Measurements from ENCODE around the gene DGKD. TPM values are rescaled to one million over a fixed set of nuclear protein-coding genes. Genes with fewer than 3 reads are reported as not detected.

Gene DGKD
- polyA plus RNA-seq, 3 donors, result 14.5 to 67.5 (median 16.6) TPM

DNA sequence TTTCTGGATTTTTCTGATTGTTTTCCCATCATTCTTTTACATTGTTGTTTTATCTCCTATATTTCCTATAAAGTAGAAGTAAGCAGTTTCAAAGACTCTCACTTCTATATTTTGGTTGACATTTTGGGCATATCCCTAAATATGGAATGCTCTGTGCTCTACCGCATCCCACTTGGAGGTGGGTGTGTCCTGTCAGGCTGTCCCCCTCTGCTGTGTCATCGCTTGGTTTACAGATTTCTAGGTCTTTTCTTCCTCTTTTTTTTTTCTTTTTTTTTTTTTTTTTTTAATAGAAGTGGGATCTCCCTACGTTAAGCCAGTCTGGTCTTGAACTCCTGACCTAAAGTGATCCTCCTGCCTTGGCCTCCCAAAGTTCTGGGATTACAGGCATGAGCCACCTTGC is 13.3 kb downstream of the DGKD start:
- H3K4me1 ChIP-seq (ENCODE audit: control insufficient read depth in 1 of 2, insufficient read depth in 2 of 2, low read length in 2 of 2), result peaks cover 26 to 42% of the 10 kb centered on the region in 2 donors
- intact Hi-C loops (cut with micrococcal nuclease), result no loop called here
- H3K4me3 Mint-ChIP-seq, result peak overlapping the region in 1 of 2 donors; percentile 40
- TF ChIP-seq, protein P1, sequence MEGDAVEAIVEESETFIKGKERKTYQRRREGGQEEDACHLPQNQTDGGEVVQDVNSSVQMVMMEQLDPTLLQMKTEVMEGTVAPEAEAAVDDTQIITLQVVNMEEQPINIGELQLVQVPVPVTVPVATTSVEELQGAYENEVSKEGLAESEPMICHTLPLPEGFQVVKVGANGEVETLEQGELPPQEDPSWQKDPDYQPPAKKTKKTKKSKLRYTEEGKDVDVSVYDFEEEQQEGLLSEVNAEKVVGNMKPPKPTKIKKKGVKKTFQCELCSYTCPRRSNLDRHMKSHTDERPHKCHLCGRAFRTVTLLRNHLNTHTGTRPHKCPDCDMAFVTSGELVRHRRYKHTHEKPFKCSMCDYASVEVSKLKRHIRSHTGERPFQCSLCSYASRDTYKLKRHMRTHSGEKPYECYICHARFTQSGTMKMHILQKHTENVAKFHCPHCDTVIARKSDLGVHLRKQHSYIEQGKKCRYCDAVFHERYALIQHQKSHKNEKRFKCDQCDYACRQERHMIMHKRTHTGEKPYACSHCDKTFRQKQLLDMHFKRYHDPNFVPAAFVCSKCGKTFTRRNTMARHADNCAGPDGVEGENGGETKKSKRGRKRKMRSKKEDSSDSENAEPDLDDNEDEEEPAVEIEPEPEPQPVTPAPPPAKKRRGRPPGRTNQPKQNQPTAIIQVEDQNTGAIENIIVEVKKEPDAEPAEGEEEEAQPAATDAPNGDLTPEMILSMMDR (IDR thresholded peaks at IDR 0.05), result no peak
- DNase-seq, result peak in 2 of 3 donors; percentile 55 to 68
- H3K9me3 Mint-ChIP-seq, result peaks cover 0 to 2% (median 0%) of the 10 kb centered on the region in 7 donors
- peaks cover 6 to 28% of the 10 kb centered on the region in 2 donors for H3K36me3 ChIP-seq (replicated peaks in 1 of 2; ENCODE audit: control insufficient read depth in 1 of 2, insufficient read depth in 2 of 2, low read length in 2 of 2)
- H3K27me3 ChIP-seq (ENCODE audit: control insufficient read depth in 2 of 2, insufficient read depth in 2 of 2, low read length in 2 of 2), result no peaks in the 10 kb centered on the region
- peak overlapping the region; percentile 37 to 80 (median 74) for H3K27ac Mint-ChIP-seq
- peaks cover 0 to 2% (median 0%) of the 10 kb centered on the region in 3 donors for H3K27me3 Mint-ChIP-seq (ENCODE audit: low read depth in 3 of 3)
- no peak overlapping the region for H3K9ac ChIP-seq (ENCODE audit: insufficient read depth, low read length, poor library complexity, severe bottlenecking)
- no peak overlapping the region for H3K4me3 ChIP-seq (replicated peaks in 1 of 3; ENCODE audit: low read depth in 2 of 3, low read length in 3 of 3)
- peaks cover 19 to 60% of the 10 kb centered on the region in 2 donors for H3K36me3 Mint-ChIP-seq
- H3K79me2 ChIP-seq (ENCODE audit: insufficient read depth, low read length), result peaks cover 100% of the 10 kb centered on the region
- no peaks in the 10 kb centered on the region for H3K9me3 ChIP-seq (replicated peaks in 1 of 2; ENCODE audit: control insufficient read depth in 1 of 2, insufficient read depth in 1 of 2, low read length in 2 of 2)
- H2AFZ ChIP-seq (ENCODE audit: insufficient read depth, low read depth, low read length, poor library complexity, severe bottlenecking), result no peak overlapping the region
- peak overlapping the region in 1 of 2 donors; percentile 45 for H3K27ac ChIP-seq (ENCODE audit: low read depth in 1 of 2, low read length in 2 of 2)
- no CpG with 5 or more reads among the region's 3 CpGs for WGBS (ENCODE audit: insufficient coverage)
- H3K4me2 ChIP-seq (replicated peaks; ENCODE audit: extremely low read depth, low read length, poor library complexity, severe bottlenecking), result no peak overlapping the region
- peaks cover 72% of the 10 kb centered on the region for H4K20me1 ChIP-seq (ENCODE audit: insufficient read depth, low read length)
- peaks cover 54% of the 10 kb centered on the region for H3K4me1 Mint-ChIP-seq

DNA sequence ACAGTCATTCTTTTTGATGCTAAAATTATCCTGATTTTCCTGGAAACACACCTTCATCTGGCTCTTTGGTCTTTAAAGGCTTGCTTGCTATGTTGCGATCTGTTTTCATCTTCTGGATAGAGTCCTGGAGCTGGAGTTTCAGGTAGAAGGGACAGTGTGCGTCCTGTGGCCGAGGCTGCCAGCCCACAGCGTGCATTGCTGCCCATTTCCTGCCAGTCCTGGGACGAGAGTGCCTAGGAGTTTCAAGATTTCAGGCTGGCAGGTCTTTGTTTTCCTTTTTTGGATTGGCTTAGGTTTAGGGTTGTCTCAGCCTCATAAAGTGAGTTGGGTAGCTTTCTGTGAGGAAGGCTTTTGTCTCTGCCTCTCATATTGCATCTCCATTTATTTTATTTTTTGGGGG is 14.5 kb downstream of the DGKD start:
- 74% methylated on average over 5 of the region's 5 CpGs for WGBS (ENCODE audit: insufficient coverage)
- Histone ChIP-seq H3K36me3 (replicated peaks in 1 of 2; ENCODE audit: control insufficient read depth in 1 of 2, insufficient read depth in 2 of 2, low read length in 2 of 2) (peaks cover 14 to 35% of the 10 kb centered on the region in 2 donors), H2AFZ (ENCODE audit: insufficient read depth, low read depth, low read length, poor library complexity, severe bottlenecking) (no peak overlapping the region), H3K27me3 (ENCODE audit: control insufficient read depth in 2 of 2, insufficient read depth in 2 of 2, low read length in 2 of 2) (no peaks in the 10 kb centered on the region), H3K9me3 (replicated peaks in 1 of 2; ENCODE audit: control insufficient read depth in 1 of 2, insufficient read depth in 1 of 2, low read length in 2 of 2) (no peaks in the 10 kb centered on the region), H3K4me1 (ENCODE audit: control insufficient read depth in 1 of 2, insufficient read depth in 2 of 2, low read length in 2 of 2) (peaks cover 26 to 42% of the 10 kb centered on the region in 2 donors), H4K20me1 (ENCODE audit: insufficient read depth, low read length) (peaks cover 80% of the 10 kb centered on the region), H3K9ac (ENCODE audit: insufficient read depth, low read length, poor library complexity, severe bottlenecking) (no peak overlapping the region), H3K4me2 (replicated peaks; ENCODE audit: extremely low read depth, low read length, poor library complexity, severe bottlenecking) (no peak overlapping the region), H3K79me2 (ENCODE audit: insufficient read depth, low read length) (peaks cover 100% of the 10 kb centered on the region), H3K4me3 (replicated peaks in 1 of 3; ENCODE audit: low read depth in 2 of 3, low read length in 3 of 3) (no peak overlapping the region), H3K27ac (ENCODE audit: low read depth in 1 of 2, low read length in 2 of 2) (peak overlapping the region in 1 of 2 donors; percentile 34)
- Mint-ChIP-seq H3K27ac (peak overlapping the region in 5 of 7 donors; percentile 14 to 75 (median 36)), H3K4me3 (no peak overlapping the region), H3K36me3 (peaks cover 23 to 67% of the 10 kb centered on the region in 2 donors), H3K27me3 (ENCODE audit: low read depth in 3 of 3) (peaks cover 0 to 2% (median 0%) of the 10 kb centered on the region in 3 donors), H3K4me1 (peaks cover 54% of the 10 kb centered on the region), H3K9me3 (peaks cover 0 to 2% (median 0%) of the 10 kb centered on the region in 7 donors)
- TF ChIP-seq, protein P1 (IDR thresholded peaks at IDR 0.05), result no peak
- intact Hi-C loops (cut with micrococcal nuclease), result no loop called here
- DNase-seq, result no peak
